MM.1S (cell line): ENCODE measurements around the gene DZANK1.

Source experiments
- DNase-seq: peaks from one replicate; pipeline ENCODE4 v3.0.0-alpha.2; 2015
- H2AFZ ChIP-seq: fragments of 300-600 bp; sonication (generic); 2 replicates; pipeline ENCODE4 v1.6.0; 2016; ENCODE audit warnings: antibody characterized with exemption, low read length
- H3F3A ChIP-seq: fragments of 300-600 bp; sonication (generic); 2 replicates; pipeline ENCODE4 v1.6.1; 2016; ENCODE audit warnings: mild to moderate bottlenecking, antibody characterized with exemption, low read length, moderate library complexity, mixed read lengths; ENCODE audit not compliant: insufficient read depth
- H3K27ac ChIP-seq: fragments of 300-600 bp; sonication (generic); 2 replicates; pipeline ENCODE4 v1.5.1; 2016; ENCODE audit warnings: mild to moderate bottlenecking, low read length
- H3K27me3 ChIP-seq: fragments of 300-600 bp; sonication (generic); replicated peaks from 2 replicates; pipeline ENCODE4 v1.6.0; 2016; ENCODE audit warnings: low read length; ENCODE audit not compliant: insufficient read depth
- H3K36me3 ChIP-seq: fragments of 300-600 bp; sonication (generic); replicated peaks from 2 replicates; pipeline ENCODE4 v1.6.1; 2016; ENCODE audit warnings: mild to moderate bottlenecking, low read length, mixed read lengths; ENCODE audit not compliant: insufficient read depth
- H3K4me1 ChIP-seq: fragments of 300-600 bp; sonication (generic); 2 replicates; pipeline ENCODE4 v1.6.1; 2016; ENCODE audit warnings: low read length, mixed read lengths
- H3K4me2 ChIP-seq: fragments of 300-600 bp; sonication (generic); 2 replicates; pipeline ENCODE4 v1.6.0; 2016; ENCODE audit warnings: low read depth, low read length
- H3K4me3 ChIP-seq: fragments of 300-600 bp; sonication (generic); 2 replicates; pipeline ENCODE4 v1.5.1; 2016; ENCODE audit warnings: low read length, mixed read lengths
- H3K79me2 ChIP-seq: fragments of 300-600 bp; sonication (generic); 2 replicates; pipeline ENCODE4 v1.6.1; 2016; ENCODE audit warnings: mixed run types, low read length, mixed read lengths
- H3K9ac ChIP-seq: fragments of 300-600 bp; sonication (generic); 2 replicates; pipeline ENCODE4 v1.6.1; 2016; ENCODE audit warnings: low read length, mixed read lengths
- H3K9me2 ChIP-seq: fragments of 300-600 bp; sonication (generic); replicated peaks from 2 replicates; pipeline ENCODE4 v1.6.1; 2016; ENCODE audit warnings: mild to moderate bottlenecking, low read length, mixed read lengths; ENCODE audit not compliant: insufficient read depth
- H3K9me3 ChIP-seq: fragments of 300-600 bp; sonication (generic); replicated peaks from 2 replicates; pipeline ENCODE4 v1.6.1; 2016; ENCODE audit warnings: mild to moderate bottlenecking, low read length, mixed read lengths; ENCODE audit not compliant: insufficient read depth
- H4K20me1 ChIP-seq: fragments of 300-600 bp; sonication (generic); 2 replicates; pipeline ENCODE4 v1.6.1; 2016; ENCODE audit warnings: mild to moderate bottlenecking, low read length, moderate library complexity, mixed read lengths; ENCODE audit not compliant: insufficient read depth
- CTCF ChIP-seq: fragments of 300-600 bp; sonication (generic); IDR thresholded peaks from 2 replicates; pipeline ENCODE4 v1.5.1; 2016; ENCODE audit warnings: antibody characterized with exemption, low read length, mixed read lengths
- EZH2 ChIP-seq: fragments of 300-600 bp; sonication (generic); optimal IDR thresholded peaks from 2 replicates; pipeline ENCODE3; 2017; ENCODE audit warnings: low read depth, mild to moderate bottlenecking, antibody characterized with exemption, low read length, mixed read lengths
- EZH2phosphoT487 ChIP-seq: fragments of 300-600 bp; sonication (generic); IDR thresholded peaks from 2 replicates; pipeline ENCODE4 v1.6.1; 2018; ENCODE audit warnings: antibody characterized with exemption, low read length

The DZANK1 gene

GRCh38 chr20:18481596-18481995, 14.8 kb upstream of the DZANK1 start:
- no peaks in the 10 kb centered on the region for H3K27me3 ChIP-seq
- H4K20me1 ChIP-seq = no peaks in the 10 kb centered on the region
- no peak for DNase-seq
- no peak overlapping the region for H2AFZ ChIP-seq
- TF ChIP-seq EZH2phosphoT487 (no peak), CTCF (no peak), EZH2 (no peak)
- no peak overlapping the region for H3K4me3 ChIP-seq
- H3K79me2 ChIP-seq = no peaks in the 10 kb centered on the region
- no peaks in the 10 kb centered on the region for H3K9me3 ChIP-seq
- no peak overlapping the region for H3K4me2 ChIP-seq
- H3F3A ChIP-seq = no peaks in the 10 kb centered on the region; the same call in 1 of the 2 replicates
- H3K36me3 ChIP-seq = peaks cover 7% of the 10 kb centered on the region
- no peaks in the 10 kb centered on the region for H3K9me2 ChIP-seq
- H3K9ac ChIP-seq = no peak overlapping the region
- H3K27ac ChIP-seq = no peak overlapping the region
- H3K4me1 ChIP-seq = no peaks in the 10 kb centered on the region

- Histone ChIP-seq H3K79me2 (no peaks in the 10 kb centered on the region), H4K20me1 (no peaks in the 10 kb centered on the region), H3K4me1 (no peaks in the 10 kb centered on the region), H3K27ac (no peak overlapping the region), H3K9me2 (no peaks in the 10 kb centered on the region), H3K36me3 (peaks cover 10% of the 10 kb centered on the region), H3K4me2 (no peak overlapping the region), H3K4me3 (no peak overlapping the region), H3K27me3 (no peaks in the 10 kb centered on the region), H3K9me3 (no peaks in the 10 kb centered on the region), H3F3A (no peaks in the 10 kb centered on the region), H3K9ac (no peak overlapping the region), H2AFZ (no peak overlapping the region)
- TF ChIP-seq CTCF (no peak), EZH2phosphoT487 (no peak), EZH2 (no peak)
- no peak for DNase-seq
Observed at GRCh38 chr20:18477821-18478220, 11.0 kb upstream of the DZANK1 start.

GRCh38 chr20:18477218-18477617, 10.4 kb upstream of the DZANK1 start:
- Histone ChIP-seq H3K4me1 (no peaks in the 10 kb centered on the region), H3K9ac (no peak overlapping the region), H2AFZ (no peak overlapping the region), H3K79me2 (no peaks in the 10 kb centered on the region), H3K36me3 (peaks cover 5% of the 10 kb centered on the region), H3K4me2 (no peak overlapping the region), H3K9me3 (no peaks in the 10 kb centered on the region), H4K20me1 (no peaks in the 10 kb centered on the region), H3F3A (no peaks in the 10 kb centered on the region), H3K27me3 (no peaks in the 10 kb centered on the region), H3K27ac (no peak overlapping the region), H3K9me2 (no peaks in the 10 kb centered on the region), H3K4me3 (no peak overlapping the region)
- TF ChIP-seq CTCF = no peak
- TF ChIP-seq EZH2 = no peak
- no peak for TF ChIP-seq EZH2phosphoT487
- no peak for DNase-seq
